Uterus (tissue), 2 donors: Measurements from ENCODE around the gene CAPS.

Experiments used
- CTCF ChIP-seq, 4 experiments: fragments of 200-600 bp in 2 of 4; fragments of 450-650 bp in 2 of 4; sonication (generic) in 2 of 4; IDR thresholded peaks; one replicate each; pipeline ENCODE4 v1.5.1; 2016 to 2019; ENCODE audit warnings: antibody characterized with exemption in 4 of 4, mild to moderate bottlenecking in 2 of 4, moderate library complexity in 1 of 4
- POLR2A ChIP-seq, 2 donors: fragments of 450-650 bp; IDR thresholded peaks; one replicate each; pipeline ENCODE4 v1.6.1; 2016; ENCODE audit warnings: antibody characterized with exemption in 2 of 2, mild to moderate bottlenecking in 1 of 2, moderate library complexity in 1 of 2

- TF ChIP-seq CTCF (IDR thresholded peaks at IDR 0.05) (no peak), POLR2A (IDR thresholded peaks at IDR 0.05) (no peak)
Observed at GRCh38 chr19:5873617-5874199, 40.3 kb upstream of the CAPS start.
